ENCODE measurements around the gene ENPP1. TPM values are rescaled to one million over a fixed set of nuclear protein-coding genes. Genes with fewer than 3 reads are reported as not detected.
"Not testable (repeated sequence)": the region's sequence is repeated elsewhere in the genome, so short reads cannot be mapped to it uniquely, and the experiment has no call there.

Gene ENPP1
- total and polyA plus RNA-seq, 11 donors: 0.60 to 4.2 (median 1.6) TPM

GRCh38 chr6:131851049-131851769, 43.4 kb downstream of the ENPP1 start:
- no peak overlapping the region for H3K27ac ChIP-seq
- TF ChIP-seq, protein P1, sequence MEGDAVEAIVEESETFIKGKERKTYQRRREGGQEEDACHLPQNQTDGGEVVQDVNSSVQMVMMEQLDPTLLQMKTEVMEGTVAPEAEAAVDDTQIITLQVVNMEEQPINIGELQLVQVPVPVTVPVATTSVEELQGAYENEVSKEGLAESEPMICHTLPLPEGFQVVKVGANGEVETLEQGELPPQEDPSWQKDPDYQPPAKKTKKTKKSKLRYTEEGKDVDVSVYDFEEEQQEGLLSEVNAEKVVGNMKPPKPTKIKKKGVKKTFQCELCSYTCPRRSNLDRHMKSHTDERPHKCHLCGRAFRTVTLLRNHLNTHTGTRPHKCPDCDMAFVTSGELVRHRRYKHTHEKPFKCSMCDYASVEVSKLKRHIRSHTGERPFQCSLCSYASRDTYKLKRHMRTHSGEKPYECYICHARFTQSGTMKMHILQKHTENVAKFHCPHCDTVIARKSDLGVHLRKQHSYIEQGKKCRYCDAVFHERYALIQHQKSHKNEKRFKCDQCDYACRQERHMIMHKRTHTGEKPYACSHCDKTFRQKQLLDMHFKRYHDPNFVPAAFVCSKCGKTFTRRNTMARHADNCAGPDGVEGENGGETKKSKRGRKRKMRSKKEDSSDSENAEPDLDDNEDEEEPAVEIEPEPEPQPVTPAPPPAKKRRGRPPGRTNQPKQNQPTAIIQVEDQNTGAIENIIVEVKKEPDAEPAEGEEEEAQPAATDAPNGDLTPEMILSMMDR (IDR thresholded peaks at IDR 0.05): no peak
- no peak for TF ChIP-seq POLR2A (IDR thresholded peaks at IDR 0.05)
- peak in 1 of 5 donors; percentile 36 for DNase-seq
- no peaks in the 10 kb centered on the region for H3K4me1 ChIP-seq
- H3K9me3 ChIP-seq: no peaks in the 10 kb centered on the region
- H3K4me3 ChIP-seq: no peak overlapping the region
- peak in 3 of 4 donors; percentile 33 to 75 (median 41) for ATAC-seq
- H3K27me3 ChIP-seq: no peaks in the 10 kb centered on the region
- intact Hi-C loops (cut with DNase I): no loop called here
- no peaks in the 10 kb centered on the region for H3K36me3 ChIP-seq
- WGBS, 4 donors: 45 to 58% (median 49%) methylated on average over 8 of the region's 8 CpGs

DNA sequence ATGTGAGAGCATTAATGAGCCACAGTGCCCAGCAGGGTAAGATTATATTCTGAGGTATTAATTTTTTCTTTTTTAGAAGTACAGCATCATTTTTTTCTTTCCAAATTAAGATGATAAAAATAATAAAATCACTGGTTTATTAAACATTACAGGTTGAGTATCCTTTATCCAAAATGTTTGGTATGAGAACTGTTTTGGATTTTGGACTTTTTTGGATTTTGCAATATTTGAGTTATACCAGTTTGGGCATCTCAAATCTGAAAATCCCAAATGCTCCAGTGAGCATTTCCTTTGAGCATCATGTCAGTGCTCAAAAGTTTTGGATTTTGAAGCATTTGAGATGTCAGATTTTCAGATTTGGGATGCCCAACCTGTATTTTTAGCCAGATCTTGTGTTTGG, 44.4 kb downstream of the ENPP1 start:
- intact Hi-C loops (cut with DNase I): no loop called here
- no peak for DNase-seq
- no peaks in the 10 kb centered on the region for H3K4me1 ChIP-seq
- TF ChIP-seq POLR2A (IDR thresholded peaks at IDR 0.05): no peak
- TF ChIP-seq, protein P1 (IDR thresholded peaks at IDR 0.05): no peak
- no peaks in the 10 kb centered on the region for H3K36me3 ChIP-seq
- no peak overlapping the region for H3K27ac ChIP-seq
- H3K27me3 ChIP-seq: no peaks in the 10 kb centered on the region
- H3K9me3 ChIP-seq: no peaks in the 10 kb centered on the region
- no peak overlapping the region for H3K4me3 ChIP-seq
- ATAC-seq: no peak

GRCh38 chr6:131854803-131855202, 47.0 kb downstream of the ENPP1 start:
- Histone ChIP-seq H3K27me3 (no peaks in the 10 kb centered on the region), H3K4me1 (no peaks in the 10 kb centered on the region), H3K27ac (no peak overlapping the region), H3K9me3 (no peaks in the 10 kb centered on the region), H3K4me3 (no peak overlapping the region), H3K36me3 (no peaks in the 10 kb centered on the region)
- 66 to 82% (median 78%) methylated on average over 2 of the region's 2 CpGs for WGBS, 4 donors
- intact Hi-C loops (cut with DNase I): no loop called here
- DNase-seq (no peak), ATAC-seq (no peak)
- TF ChIP-seq, protein P1 (IDR thresholded peaks at IDR 0.05): no peak
- no peak for TF ChIP-seq POLR2A (IDR thresholded peaks at IDR 0.05)

DNA sequence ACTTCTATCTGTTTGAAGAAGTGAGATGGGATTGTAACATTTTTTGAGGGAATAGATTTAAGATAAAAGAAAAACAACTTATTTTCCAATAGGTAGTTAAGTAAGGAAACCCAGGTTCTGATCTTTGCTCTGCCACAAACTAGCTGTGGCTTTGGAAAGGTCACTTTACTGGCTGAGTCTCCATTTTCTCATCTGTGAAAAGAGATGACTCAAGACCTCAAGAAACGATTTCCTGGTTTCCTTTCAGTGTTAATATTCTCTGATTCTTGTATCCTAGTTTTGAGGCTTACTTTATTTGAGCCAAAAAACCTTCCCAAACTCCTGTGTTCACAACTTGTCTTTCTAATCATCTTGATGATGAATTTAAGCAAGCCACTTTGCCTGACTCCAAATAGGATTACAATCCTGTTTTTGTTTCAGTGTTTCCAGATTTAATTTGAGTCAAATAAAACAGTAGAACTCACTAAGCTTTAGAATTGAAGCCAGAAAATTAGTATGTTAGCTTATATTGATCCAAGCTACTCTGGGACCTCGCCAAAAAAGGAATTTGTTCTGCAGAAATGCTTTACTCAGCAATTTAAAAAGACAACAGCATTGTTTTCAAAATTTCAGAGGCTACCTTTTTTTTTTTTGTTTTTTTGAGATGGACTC, 51.1 kb downstream of the ENPP1 start:
- Histone ChIP-seq H3K27me3 (no peaks in the 10 kb centered on the region), H3K4me3 (no peak overlapping the region), H3K36me3 (no peaks in the 10 kb centered on the region), H3K4me1 (no peaks in the 10 kb centered on the region), H3K9me3 (no peaks in the 10 kb centered on the region), H3K27ac (no peak overlapping the region)
- ATAC-seq: no peak
- intact Hi-C loops (cut with DNase I): no loop called here
- 50 to 64% (median 59%) methylated on average over 2 of the region's 2 CpGs for WGBS, 4 donors
- TF ChIP-seq, protein P1 (IDR thresholded peaks at IDR 0.05): no peak
- TF ChIP-seq POLR2A (IDR thresholded peaks at IDR 0.05): no peak
- DNase-seq: no peak

DNA sequence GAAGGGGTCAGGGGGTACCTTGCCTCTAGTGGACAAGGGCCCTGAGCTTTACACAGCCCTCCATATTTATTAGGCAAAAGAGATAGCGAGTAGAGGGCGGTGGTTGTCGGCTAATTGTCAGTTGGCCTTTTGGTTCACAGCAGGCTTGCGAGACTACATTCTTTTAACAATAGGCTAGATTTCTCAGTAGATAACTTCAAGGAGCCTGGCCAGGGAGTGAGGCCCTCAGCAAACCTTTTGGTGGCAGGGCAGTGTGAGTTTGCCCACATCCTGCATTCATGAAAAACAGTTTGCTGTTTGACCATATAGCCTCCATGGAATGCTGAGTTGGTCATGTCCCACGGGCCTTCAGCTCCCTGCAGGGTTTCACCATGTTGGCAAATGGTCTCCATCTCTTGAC, 51.8 kb downstream of the ENPP1 start:
- H3K4me3 ChIP-seq; intact Hi-C loops (cut with DNase I); H3K36me3 ChIP-seq; ATAC-seq; H3K4me1 ChIP-seq; H3K27ac ChIP-seq; DNase-seq; H3K27me3 ChIP-seq; H3K9me3 ChIP-seq: not testable (repeated sequence)
- WGBS, 4 donors: 83 to 90% (median 87%) methylated on average over 5 of the region's 5 CpGs

Data from heart left ventricle (tissue), 16 donors.